HepG2 (cell line): ENCODE results near the gene TNPO3. TPM values are rescaled to one million over a fixed set of nuclear protein-coding genes. Genes with fewer than 3 reads are reported as not detected.
A peak's percentile ranks its signal among the peaks of the same experiment; 100 is the strongest.

Experiments used
- ATF1 ChIP-seq: IDR thresholded peaks from 2 replicates; pipeline ENCODE4 v1.6.1; 2016; ENCODE audit warnings: mild to moderate bottlenecking, control low read depth
- GZF1 ChIP-seq: sonication (generic); formaldehyde crosslinking; IDR thresholded peaks from 2 replicates; pipeline ENCODE4 v1.5.1; 2020; ENCODE audit warnings: mild to moderate bottlenecking, missing genetic modification reagents
- IRF9 ChIP-seq: sonication (generic); formaldehyde crosslinking; IDR thresholded peaks from 2 replicates; pipeline ENCODE4 v1.8.0; 2022; ENCODE audit warnings: missing genetic modification reagents, mild to moderate bottlenecking, borderline replicate concordance
- KLF11 ChIP-seq: IDR thresholded peaks from 2 replicates; pipeline ENCODE4 v1.6.1; 2016; ENCODE audit warnings: missing compliant biosample characterization
- KLF6 ChIP-seq: IDR thresholded peaks from 2 replicates; pipeline ENCODE4 v1.8.0; 2016; ENCODE audit warnings: missing biosample characterization, missing genetic modification reagents
- MED8 ChIP-seq: sonication (generic); formaldehyde crosslinking; IDR thresholded peaks from 2 replicates; pipeline ENCODE4 v1.8.1; 2023; ENCODE audit warnings: mild to moderate bottlenecking, missing genetic modification reagents; ENCODE audit not compliant: insufficient replicate concordance
- NFIC ChIP-seq: IDR thresholded peaks from 2 replicates; pipeline ENCODE4 v1.6.1; 2012; ENCODE audit warnings: mild to moderate bottlenecking, low read length, inconsistent platforms
- PHF20 ChIP-seq: sonication (generic); formaldehyde crosslinking; IDR thresholded peaks from 2 replicates; pipeline ENCODE4 v1.5.0; 2020; ENCODE audit warnings: mild to moderate bottlenecking, missing genetic modification reagents
- PLRG1 ChIP-seq: fragments of 450-650 bp; conservative IDR thresholded peaks from 2 replicates; pipeline ENCODE4 v1.6.1; 2016
- RFXAP ChIP-seq: sonication (generic); formaldehyde crosslinking; IDR thresholded peaks from 2 replicates; pipeline ENCODE4 v1.4.0; 2020; ENCODE audit warnings: missing genetic modification reagents, borderline replicate concordance
- ZBTB20 ChIP-seq: sonication (generic); formaldehyde crosslinking; IDR thresholded peaks from 2 replicates; pipeline ENCODE4 v1.8.1; 2023; ENCODE audit warnings: missing genetic modification reagents, low read depth, mild to moderate bottlenecking, borderline replicate concordance
- ZBTB37 ChIP-seq: sonication (generic); formaldehyde crosslinking; IDR thresholded peaks from 2 replicates; pipeline ENCODE4 v1.4.0; 2020; ENCODE audit warnings: mild to moderate bottlenecking, missing genetic modification reagents
- ZFAT ChIP-seq: sonication (generic); formaldehyde crosslinking; conservative IDR thresholded peaks from 2 replicates; pipeline ENCODE4 v1.8.1; 2023; ENCODE audit warnings: missing genetic modification reagents, inconsistent platforms
- ZFP90 ChIP-seq: sonication (generic); formaldehyde crosslinking; IDR thresholded peaks from 2 replicates; pipeline ENCODE4 v1.8.0; 2022; ENCODE audit warnings: missing genetic modification reagents, mild to moderate bottlenecking, inconsistent platforms, borderline replicate concordance
- ZNF33B ChIP-seq: sonication (generic); formaldehyde crosslinking; IDR thresholded peaks from 2 replicates; pipeline ENCODE4 v1.5.1; 2020; ENCODE audit warnings: mild to moderate bottlenecking, missing genetic modification reagents
- ZNF644 ChIP-seq: IDR thresholded peaks from 2 replicates; pipeline ENCODE4 v1.6.1; 2016; ENCODE audit warnings: low read depth
- ZNF790 ChIP-seq: sonication (generic); formaldehyde crosslinking; IDR thresholded peaks from 2 replicates; pipeline ENCODE4 v1.8.0; 2022; ENCODE audit warnings: missing genetic modification reagents, mild to moderate bottlenecking, borderline replicate concordance
- ZSCAN9 ChIP-seq: IDR thresholded peaks from 2 replicates; pipeline ENCODE4 v1.6.1; 2016; ENCODE audit warnings: borderline replicate concordance
- polyA plus RNA-seq, 8 experiments: library from polyadenylated mRNA; depleted of rRNA in 3 of 8; stranded (reverse) in 7 of 8; unstranded in 1 of 8; fragments of >200 nt; fragmentation: Illumina TruSeq in 4 of 8; extraction: Trizol in 4 of 8; gene quantifications; 2 replicates each; pipeline versions ENCODE4 v1.2.1 to v1.2.3, GENCODE V29; 2011 to 2016; ENCODE audit warnings: low read depth in 4 of 8, missing spikeins in 1 of 8, mixed read lengths in 1 of 8; ENCODE audit not compliant: insufficient read depth in 1 of 8
- total RNA-seq, 5 experiments: library from RNA; depleted of rRNA; stranded (reverse); fragments of >200 nt; fragmentation: Illumina TruSeq; extraction: Trizol; gene quantifications; 2 replicates each; pipeline ENCODE4 v1.2.3, GENCODE V29; 2016; ENCODE audit warnings: low read depth in 1 of 5
- TF ChIP-seq, protein P1 (sequence below): fragments of 450-650 bp; IDR thresholded peaks from 2 replicates; pipeline ENCODE4 v1.6.1; 2016
- TF ChIP-seq, protein P2 (sequence below): IDR thresholded peaks from 2 replicates; pipeline ENCODE4 v1.6.1; 2016; ENCODE audit warnings: mild to moderate bottlenecking

Gene TNPO3
- total and polyA plus RNA-seq, 2 of the 13 experiments (the other 11 are each of a cell fraction or from before 2014, with no cell fraction given), result 23.8 to 44.6 TPM

DNA sequence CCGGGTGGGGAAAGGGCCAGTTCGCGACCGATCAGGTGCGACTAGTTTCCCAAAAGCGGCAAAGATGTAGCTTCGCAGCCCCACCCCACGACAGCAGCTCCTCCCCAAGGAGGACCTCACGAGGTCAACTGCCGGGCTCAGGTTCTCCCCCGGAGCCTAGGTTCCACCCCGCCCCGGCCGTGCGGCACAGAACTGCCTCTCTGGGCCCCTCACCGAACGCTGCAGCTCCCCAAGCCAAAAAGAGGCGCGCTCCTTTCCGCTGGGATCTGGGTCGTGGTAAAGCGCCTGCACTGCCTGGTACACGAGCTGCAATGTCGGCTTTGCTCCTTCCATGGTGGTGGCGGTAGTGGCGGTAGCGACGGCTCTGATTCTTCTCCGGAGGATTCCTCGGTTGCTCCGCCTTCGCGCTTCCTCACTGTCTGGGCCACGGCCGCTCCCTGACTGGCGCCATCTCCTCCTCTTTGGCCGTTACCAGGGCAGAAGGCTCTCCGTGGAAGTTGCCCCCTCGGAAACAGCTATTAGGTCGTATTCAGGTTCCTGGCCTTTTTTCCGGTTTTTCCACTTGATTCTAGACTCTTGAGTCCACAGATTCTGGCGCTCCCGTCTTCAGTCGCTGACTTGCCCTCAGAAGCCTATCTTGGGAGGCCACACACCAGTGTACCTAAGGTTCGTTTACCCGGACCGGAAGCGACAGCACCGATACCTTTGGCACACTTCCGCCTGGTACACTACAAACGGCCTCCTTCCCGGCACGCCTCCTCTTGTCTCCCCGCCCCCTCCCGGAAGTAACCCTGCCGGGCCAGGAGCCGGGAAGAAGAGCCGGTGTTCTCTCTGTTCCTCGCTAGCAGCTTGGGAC, at the start of gene TNPO3 (continued):
- peak; percentile 96 for TF ChIP-seq IRF9
- TF ChIP-seq, protein P1, sequence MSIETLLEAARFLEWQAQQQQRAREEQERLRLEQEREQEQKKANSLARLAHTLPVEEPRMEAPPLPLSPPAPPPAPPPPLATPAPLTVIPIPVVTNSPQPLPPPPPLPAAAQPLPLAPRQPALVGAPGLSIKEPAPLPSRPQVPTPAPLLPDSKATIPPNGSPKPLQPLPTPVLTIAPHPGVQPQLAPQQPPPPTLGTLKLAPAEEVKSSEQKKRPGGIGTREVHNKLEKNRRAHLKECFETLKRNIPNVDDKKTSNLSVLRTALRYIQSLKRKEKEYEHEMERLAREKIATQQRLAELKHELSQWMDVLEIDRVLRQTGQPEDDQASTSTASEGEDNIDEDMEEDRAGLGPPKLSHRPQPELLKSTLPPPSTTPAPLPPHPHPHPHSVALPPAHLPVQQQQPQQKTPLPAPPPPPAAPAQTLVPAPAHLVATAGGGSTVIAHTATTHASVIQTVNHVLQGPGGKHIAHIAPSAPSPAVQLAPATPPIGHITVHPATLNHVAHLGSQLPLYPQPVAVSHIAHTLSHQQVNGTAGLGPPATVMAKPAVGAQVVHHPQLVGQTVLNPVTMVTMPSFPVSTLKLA, result 0 out of 2 replicates have a peak, but pooled peaks have one; percentile 20
- TF ChIP-seq ZFP90, result peak; percentile 75; the same call in 1 of the 2 replicates
- no peak for TF ChIP-seq ZBTB37
- peak; percentile 32; the same call in 1 of the 2 replicates for TF ChIP-seq KLF11 (CRISPR knock-in tag)
- no peak for TF ChIP-seq MED8 (CRISPR knock-in tag)
- no peak for TF ChIP-seq ZFAT (CRISPR knock-in tag)
- TF ChIP-seq GZF1, result no peak
- peak; percentile 69 for TF ChIP-seq ATF1 (CRISPR knock-in tag)
- peak; percentile 94 for TF ChIP-seq KLF6 (CRISPR knock-in tag)
- TF ChIP-seq PLRG1, result no peak
- TF ChIP-seq ZNF33B, result 0 out of 2 replicates have a peak, but pooled peaks have one; percentile 32
- peak; percentile 41; the same call in 1 of the 2 replicates for TF ChIP-seq ZBTB20
- peak; percentile 93 for TF ChIP-seq PHF20 (CRISPR knock-in tag)
- no peak for TF ChIP-seq ZNF790 (CRISPR knock-in tag)
- TF ChIP-seq NFIC, result peak; percentile 63; the same call in 1 of the 2 replicates
- peak; percentile 50; the same call in 1 of the 2 replicates for TF ChIP-seq ZSCAN9 (CRISPR knock-in tag)
- TF ChIP-seq, protein P2, sequence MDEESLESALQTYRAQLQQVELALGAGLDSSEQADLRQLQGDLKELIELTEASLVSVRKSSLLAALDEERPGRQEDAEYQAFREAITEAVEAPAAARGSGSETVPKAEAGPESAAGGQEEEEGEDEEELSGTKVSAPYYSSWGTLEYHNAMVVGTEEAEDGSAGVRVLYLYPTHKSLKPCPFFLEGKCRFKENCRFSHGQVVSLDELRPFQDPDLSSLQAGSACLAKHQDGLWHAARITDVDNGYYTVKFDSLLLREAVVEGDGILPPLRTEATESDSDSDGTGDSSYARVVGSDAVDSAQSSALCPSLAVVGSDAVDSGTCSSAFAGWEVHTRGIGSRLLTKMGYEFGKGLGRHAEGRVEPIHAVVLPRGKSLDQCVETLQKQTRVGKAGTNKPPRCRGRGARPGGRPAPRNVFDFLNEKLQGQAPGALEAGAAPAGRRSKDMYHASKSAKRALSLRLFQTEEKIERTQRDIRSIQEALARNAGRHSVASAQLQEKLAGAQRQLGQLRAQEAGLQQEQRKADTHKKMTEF (CRISPR knock-in tag), result peak; percentile 91
- peak; percentile 39; the same call in 1 of the 2 replicates for TF ChIP-seq ZNF644 (CRISPR knock-in tag)
- TF ChIP-seq RFXAP (CRISPR knock-in tag), result peak; percentile 93
